GM19328 (cell line): Measurements from ENCODE around the gene KLF13.
"Not testable (repeated sequence)": the region's sequence is repeated elsewhere in the genome, so short reads cannot be mapped to it uniquely, and the experiment has no call there.

Experiments used
- ATAC-seq: cut with Tn5 transposase; IDR thresholded peaks from one replicate; pipeline ENCODE4 v1.9.1; 2021; ENCODE audit warnings: mild to moderate bottlenecking, moderate library complexity; ENCODE audit not compliant: unreplicated experiment

Gene KLF13

GRCh38 chr15:31344823-31345605 lies 18.4 kb downstream of the KLF13 start:
- no peak for ATAC-seq

DNA sequence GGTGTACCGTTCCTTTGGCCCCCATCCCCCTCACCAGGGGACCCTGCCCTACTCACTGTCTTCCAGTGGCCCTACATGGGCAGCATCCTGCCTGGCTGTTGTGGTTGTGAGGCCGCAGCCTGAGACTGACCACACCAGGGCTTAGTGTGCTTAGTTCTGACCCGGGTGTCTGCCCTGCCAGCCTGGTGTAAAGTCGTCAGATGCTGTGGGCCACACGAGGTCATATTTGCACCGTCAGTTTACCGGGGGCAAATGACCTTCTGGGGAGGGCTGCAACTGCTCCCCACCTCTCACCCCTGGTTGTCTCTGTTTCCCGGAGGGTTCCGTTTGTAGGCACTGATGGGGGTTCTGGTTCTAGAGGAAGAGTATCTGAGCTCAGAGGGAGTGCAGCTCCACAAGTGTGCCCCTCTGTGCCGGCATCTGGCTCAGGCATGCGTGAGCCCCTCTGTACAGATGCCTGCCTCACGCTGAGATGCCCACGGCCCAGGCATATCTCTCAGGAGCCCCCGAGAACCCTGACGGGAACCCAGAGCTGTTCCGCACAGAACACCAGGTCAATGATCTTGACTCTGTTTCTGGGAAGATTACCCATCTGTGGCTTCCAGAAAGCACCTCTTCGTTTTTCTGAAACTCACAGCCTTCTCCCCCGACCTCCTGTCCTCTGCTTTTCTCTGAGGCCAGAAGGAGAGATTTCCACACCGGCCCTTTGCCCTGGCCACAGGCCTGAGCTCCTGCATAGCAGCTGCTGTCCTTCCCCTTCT lies 19.2 kb downstream of the KLF13 start:
- no peak for ATAC-seq

DNA sequence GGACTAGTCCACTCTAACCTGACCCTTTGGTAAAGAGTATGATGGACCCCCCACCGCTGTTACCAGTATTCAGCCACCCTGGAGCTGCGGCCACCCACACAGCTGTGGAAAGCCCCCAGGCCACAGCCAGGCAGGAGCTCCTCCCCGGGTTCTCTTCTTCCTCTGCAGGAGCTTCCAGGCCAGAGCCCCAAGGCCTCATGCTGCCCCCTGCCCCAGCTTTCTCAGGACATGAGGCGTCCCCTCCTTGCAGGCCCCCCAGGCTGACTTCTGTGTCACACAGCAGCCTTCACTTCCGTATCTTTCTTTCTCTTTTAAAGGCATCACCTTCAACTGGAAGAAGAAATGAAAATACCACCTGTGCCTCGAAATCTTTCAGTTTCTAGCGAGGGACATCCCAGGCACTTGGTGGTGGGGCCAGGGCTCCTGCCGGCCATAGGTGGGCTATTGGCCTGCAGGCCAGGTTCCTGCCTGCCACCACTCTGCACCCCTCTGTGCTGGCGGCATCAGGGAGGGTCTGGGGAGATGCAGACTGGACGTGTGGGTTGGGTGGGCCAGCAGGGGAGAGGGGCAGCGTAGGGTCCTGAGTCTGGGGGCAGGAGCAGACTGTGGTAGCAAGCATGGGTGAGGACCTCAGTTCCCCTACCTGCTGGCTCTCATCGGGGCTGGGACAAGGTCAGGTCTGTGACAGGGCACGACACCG lies 19.9 kb downstream of the KLF13 start:
- ATAC-seq: no peak

DNA sequence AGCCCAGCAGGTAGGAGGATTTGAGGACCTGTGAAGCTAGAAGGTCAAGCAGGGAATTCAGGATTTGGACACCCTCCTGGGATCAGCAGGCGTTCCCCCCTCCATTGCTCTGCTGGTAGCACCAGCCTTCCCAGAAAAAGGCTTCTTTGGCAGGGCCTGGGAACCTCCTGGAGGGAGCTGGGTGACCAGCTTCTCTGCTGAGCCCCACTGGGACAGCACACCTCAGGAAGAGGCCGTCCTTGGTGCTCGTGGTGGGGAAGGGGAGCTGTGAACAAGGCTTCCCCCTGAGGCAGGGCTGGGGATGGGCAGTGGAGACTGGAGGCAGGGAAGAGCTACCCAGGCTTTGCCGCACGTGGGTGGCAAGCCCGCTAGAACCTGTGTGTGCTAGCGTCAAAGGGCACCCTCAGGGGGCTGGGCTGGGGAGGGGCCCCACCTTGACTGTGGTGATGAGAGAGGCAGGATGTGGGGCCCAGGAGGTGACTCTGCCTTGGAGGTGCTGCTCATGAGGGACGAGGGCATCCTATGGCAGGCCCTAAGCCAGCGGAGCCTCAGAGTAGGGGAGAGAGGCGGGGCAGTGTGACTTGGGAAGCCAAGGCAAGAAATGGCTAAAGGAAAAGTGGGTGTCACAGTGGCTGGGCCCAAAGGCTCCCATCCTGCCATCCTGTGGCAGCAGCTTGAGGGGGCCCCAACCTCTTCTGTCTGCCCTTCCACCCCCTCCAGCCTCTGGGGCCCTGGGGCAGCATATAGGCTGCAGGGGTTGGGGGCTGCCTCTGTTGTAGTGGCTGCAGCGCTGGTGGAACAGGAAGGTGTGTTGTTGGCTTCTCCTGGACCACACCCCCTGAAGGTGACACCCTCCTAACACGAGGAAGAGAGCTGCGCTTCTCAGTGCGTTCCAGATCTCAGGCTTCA lies 20.7 kb downstream of the KLF13 start:
- ATAC-seq: no peak

DNA sequence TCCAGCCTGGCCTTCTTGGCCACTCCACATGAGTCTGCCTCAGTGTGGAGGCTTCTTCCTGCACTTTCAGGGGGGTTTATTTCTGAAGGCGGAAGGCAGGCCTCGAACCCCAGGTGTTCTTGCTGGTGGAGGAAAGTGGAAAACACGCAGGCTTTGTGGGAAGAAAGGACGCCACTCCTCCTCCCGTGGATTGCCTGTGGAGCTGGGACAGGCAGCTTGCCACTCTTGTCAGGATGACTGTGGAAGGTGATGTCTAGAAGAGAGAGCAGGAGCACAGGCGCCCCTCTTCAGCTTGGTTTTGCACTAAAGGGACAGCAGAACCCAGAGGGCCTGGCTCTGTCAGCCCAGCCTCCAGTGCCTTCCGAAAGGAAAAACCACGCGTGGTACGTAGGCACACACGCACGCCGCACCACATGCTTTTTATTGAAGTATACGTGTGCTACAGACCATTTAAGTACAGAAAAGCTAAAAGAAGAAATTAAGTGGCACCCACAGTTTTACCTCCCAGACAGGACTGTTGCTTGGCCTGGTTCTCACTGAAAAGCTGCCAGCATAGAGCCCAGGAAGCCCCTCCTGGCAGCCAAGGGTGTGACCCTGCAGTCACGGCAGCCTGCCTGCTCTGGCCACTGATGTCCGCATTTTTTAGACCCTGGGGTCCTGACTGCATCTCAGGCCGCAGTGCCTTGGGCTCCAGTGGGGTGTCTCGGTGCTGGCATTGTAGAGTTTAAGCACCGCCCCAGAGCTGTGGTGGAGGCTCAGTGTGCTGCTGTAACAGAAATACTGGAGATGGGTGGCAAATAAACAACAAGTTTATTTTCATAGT lies 21.6 kb downstream of the KLF13 start:
- no peak for ATAC-seq

GRCh38 chr15:31349233-31350141 lies 22.9 kb downstream of the KLF13 start:
- ATAC-seq: no peak

DNA sequence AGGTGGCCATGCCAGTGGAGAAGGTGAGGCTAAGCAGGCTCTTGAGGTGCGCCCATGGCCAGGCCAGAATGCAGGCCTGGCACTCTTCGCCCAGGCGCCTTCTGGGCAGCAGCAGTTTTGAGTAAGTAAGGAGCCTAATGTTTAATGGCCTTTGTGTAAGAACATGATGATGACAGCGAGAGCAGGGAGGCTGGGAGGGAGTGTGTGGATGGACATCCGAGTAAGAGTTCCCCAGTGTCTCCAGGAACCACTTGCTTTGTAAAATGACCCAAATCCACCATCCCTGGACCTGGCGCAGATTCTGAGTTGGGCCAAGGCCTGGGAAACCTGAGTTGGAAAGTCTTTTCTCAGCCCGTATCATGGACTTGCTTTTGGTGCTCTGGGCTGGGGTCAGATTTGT lies 24.1 kb downstream of the KLF13 start:
- ATAC-seq: no peak

GRCh38 chr15:31352339-31352751 lies 25.7 kb downstream of the KLF13 start:
- no peak for ATAC-seq

GRCh38 chr15:31352911-31353811 lies 26.5 kb downstream of the KLF13 start:
- ATAC-seq: no peak

DNA sequence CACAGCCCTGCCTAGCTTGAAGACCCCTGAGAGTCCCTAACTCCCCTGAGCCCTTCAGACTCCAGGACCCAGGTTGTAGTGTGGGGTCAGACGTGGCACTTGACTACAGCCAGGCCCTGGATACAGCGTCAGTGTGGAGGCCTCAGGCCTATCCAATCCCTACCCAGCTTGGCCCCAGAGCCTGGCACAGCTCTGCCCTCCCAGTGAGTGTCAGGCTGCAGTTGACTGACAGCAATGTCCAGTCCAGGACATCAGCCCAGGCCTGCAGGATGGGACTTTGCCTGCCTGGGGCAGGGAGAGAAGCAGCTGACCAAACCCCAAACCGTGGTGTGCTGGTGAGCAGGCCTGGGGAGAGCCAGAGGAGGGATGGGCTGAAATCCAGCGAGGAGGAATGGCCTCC lies 27.3 kb downstream of the KLF13 start:
- ATAC-seq: no peak

DNA sequence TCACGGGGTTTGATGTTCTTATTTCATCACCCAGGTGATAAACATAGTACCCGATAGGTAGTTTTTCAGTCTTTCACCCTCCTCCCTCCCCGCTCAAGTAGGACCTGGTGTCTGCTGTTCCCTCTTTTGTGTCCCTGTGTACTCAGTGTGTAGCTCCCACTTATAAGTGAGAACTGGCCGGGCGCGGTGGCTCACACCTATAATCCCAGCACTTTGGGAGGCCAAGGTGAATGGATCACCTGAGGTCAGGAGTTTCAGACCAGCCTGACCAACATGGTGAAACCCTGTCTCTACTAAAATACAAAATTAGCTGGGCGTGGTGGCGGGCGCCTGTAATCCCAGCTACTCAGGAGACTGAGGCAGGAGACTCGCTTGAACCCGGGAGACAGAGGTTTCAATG lies 29.5 kb downstream of the KLF13 start:
- ATAC-seq: not testable (repeated sequence)

DNA sequence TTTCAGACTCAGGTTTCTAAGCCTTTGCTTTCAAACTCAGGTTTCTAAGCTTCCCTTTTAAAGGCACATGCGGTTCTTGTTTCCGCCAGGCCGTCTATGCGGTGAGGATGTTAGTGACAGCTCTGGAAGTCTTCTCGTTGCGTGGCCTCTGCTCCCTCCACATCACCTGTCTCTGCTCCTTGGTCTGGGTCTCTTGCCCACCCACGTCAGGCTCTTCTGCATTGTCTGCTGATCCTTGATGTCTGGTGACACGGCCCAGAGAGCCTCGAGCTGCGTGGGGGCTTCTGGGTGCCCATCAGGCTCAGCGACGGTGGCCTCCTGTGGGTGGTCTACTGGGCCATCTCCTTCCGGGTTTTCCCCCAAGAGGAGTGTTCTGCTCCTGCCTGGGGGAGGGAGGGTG lies 30.5 kb downstream of the KLF13 start:
- ATAC-seq: no peak

- ATAC-seq: no peak
These were observed 31.5 kb downstream of the KLF13 start for GRCh38 chr15:31358163-31358562.

DNA sequence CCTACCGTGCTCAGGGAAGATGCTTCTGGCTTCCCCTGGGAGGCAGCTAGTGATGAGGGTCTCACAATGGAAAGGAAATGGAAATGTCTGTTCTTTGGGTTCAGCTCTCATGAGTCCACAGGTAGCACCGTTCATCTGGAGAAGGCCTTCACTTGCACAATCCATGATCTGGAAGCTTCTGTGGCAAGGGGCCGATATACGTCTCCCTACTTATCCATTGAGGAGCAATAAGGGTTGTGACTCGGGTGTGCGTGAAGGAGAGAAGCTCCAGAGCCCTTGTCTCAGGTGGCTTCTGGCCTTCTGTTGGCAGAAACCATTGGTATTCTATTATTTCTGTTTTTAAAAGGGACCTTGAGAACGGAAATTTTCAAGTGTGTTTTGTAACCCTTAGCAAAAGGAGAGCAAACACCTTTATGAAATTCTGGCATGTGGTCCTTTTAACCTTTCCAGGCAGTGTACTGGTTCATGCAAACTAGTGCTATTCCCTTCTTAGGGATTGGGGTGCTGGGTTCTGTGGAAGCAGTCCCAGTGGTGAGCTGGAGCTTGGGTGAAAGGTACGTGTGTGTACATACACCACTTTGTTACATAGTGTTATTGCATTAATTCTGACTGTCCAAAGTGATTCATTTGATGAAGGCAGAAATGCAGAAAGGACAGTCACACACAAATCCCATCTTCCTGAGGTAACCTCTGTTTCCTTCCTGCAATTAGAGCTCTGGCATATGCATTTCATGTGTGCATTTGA lies 32.5 kb downstream of the KLF13 start:
- no peak for ATAC-seq

DNA sequence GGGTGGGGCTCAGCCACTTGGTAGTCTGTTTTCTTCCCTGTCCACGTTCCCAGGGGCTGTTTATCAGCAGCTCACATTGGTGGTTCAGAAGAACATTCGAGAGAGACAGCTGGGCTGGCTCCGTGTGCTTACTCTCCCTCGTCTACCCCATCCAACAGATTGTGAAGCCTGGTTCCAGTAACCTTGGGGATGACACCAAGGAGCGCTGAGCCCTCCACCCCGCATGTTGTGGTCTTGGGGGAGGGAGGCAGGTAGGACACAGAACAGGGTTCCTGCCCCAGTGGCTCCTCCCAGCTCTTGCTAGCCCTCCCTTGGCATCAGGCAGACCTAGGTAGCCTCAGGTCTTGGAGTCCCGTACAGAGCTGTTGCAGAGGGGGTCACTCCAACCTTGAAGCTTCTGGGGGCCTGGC lies 33.1 kb downstream of the KLF13 start:
- no peak for ATAC-seq

GRCh38 chr15:31360158-31360561 lies 33.5 kb downstream of the KLF13 start:
- ATAC-seq: no peak
